Sigmoid colon (tissue), 4 donors: ENCODE data around the gene CEP112.

ENCODE experiments used
- POLR2A ChIP-seq, 2 donors: fragments of 450-650 bp; IDR thresholded peaks; one replicate each; pipeline ENCODE4 v1.6.1; 2016; ENCODE audit warnings: antibody characterized with exemption in 2 of 2, mild to moderate bottlenecking in 2 of 2, moderate library complexity in 2 of 2
- POLR2AphosphoS5 ChIP-seq, 4 donors: sonication (generic); formaldehyde crosslinking; IDR thresholded peaks; one replicate each; pipeline ENCODE4 v1.6.1; 2017; ENCODE audit warnings: antibody characterized with exemption in 4 of 4
- TF ChIP-seq, protein P1 (sequence below), 4 experiments: fragments of 450-650 bp in 3 of 4; fragments of 200-600 bp in 1 of 4; IDR thresholded peaks; one replicate each; pipeline ENCODE4 v1.5.1; 2016 to 2019; ENCODE audit warnings: antibody characterized with exemption in 4 of 4, mild to moderate bottlenecking in 3 of 4, moderate library complexity in 2 of 4

DNA sequence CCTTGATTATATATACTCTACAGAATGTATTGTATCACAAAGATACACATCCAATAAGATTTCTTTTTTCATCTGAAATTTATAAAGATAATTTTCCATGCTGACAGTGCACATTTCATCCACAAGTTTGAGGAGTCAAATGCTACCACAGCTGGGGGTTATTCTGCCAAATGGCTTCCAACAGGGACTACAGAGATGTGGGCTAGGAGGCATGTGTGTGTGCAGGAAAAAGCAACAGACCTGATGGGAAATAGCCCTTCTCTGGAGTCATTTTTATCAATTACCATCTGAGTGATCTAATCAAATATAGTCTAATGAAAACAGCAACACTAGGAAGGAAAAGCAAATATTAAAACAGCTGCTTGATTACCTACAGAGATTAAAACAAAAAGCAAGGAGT is 290.5 kb downstream of the CEP112 start:
- TF ChIP-seq, protein P1, sequence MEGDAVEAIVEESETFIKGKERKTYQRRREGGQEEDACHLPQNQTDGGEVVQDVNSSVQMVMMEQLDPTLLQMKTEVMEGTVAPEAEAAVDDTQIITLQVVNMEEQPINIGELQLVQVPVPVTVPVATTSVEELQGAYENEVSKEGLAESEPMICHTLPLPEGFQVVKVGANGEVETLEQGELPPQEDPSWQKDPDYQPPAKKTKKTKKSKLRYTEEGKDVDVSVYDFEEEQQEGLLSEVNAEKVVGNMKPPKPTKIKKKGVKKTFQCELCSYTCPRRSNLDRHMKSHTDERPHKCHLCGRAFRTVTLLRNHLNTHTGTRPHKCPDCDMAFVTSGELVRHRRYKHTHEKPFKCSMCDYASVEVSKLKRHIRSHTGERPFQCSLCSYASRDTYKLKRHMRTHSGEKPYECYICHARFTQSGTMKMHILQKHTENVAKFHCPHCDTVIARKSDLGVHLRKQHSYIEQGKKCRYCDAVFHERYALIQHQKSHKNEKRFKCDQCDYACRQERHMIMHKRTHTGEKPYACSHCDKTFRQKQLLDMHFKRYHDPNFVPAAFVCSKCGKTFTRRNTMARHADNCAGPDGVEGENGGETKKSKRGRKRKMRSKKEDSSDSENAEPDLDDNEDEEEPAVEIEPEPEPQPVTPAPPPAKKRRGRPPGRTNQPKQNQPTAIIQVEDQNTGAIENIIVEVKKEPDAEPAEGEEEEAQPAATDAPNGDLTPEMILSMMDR (IDR thresholded peaks at IDR 0.05), result no peak
- no peak for TF ChIP-seq POLR2AphosphoS5 (IDR thresholded peaks at IDR 0.05)
- TF ChIP-seq POLR2A (IDR thresholded peaks at IDR 0.05), result no peak
